ELF-1 (cell line): ENCODE results near the gene LMTK3.
A peak's percentile ranks its signal among the peaks of the same experiment; 100 is the strongest.
"Not testable (repeated sequence)": the region's sequence is repeated elsewhere in the genome, so short reads cannot be mapped to it uniquely, and the experiment has no call there.

Experiments
- DNase-seq: peaks from one replicate; pipeline ENCODE4 v3.0.0-alpha.2; 2016; ENCODE audit warnings: low read depth, low spot score

The LMTK3 gene

DNA sequence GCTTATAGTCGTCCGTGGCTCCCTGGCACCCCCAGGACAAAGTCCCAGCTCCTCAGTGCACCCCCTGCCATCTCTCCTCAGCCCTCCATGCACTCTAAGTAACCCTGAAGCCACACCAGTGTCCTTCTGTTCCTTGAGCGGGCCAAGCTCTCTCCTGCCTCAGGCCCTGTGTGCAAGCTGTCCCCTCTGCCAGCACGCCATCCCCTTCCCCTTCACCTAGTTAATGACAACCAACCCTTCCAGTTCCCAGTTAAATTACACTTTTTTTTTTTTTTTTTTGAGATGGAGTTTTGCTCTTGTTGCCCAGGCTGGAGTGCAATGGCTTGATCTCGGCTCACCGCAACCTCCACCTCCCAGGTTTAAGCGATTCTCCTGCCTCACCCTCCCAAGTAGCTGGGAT lies 23.2 kb downstream of the LMTK3 start:
- DNase-seq, result not testable (repeated sequence)

DNA sequence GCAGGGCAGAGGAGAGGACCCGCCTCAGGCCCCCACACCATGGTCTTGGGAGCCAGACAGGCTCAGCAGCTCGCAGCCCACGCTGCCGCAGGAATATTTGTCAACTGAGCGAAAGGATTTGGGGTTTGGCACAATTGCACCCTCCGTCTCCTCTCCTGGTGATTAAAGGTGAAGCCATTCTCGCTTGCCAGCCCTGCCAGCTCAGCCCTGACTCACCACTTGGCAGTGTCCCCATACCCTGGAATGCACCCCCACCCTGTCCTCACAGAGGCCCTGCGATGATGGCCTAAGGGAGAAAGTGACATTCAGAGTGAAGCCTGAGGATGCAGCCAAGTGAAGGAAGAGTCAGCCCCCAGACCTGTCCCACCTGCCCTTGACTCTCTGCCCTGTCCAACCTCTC lies 23.7 kb downstream of the LMTK3 start:
- DNase-seq, result no peak

DNA sequence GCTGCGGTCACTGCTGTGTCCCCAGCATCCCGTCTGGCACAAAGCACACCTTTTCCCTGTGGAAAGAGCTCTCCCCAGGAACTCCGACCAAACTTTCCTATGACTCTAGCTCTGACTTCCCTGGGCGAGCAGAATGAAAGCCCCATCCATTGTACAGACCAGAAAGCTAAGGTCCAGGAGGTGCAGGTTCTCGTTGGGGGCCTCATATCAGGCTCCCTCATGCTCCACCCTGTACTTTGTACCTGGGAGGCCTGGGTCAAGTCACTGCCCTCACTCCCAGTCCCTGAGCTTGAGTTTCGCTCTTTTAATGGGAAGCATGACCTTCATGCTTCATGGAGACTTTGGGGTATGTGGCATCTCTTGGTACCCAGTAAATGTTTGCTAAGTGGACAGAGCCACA lies 24.1 kb downstream of the LMTK3 start:
- DNase-seq, result no peak

DNA sequence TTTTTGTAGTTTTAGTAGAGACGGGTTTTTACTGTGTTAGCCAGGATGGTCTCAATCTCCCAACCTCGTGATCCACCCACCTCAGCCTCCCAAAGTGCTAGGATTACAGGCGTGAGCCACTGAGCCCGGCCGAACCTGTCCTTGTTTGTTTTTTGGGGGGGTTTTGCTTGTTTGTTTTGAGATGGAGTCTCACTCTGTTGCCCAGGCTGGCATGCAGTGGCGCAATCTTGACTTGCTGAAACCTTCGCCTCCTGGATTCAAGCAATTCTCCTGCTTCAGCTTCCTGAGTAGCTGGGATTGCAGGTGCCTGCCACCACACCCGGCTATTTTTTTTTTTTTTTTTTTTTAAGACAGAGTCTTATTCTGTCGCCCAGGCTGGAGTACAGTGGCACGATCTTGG lies 24.9 kb downstream of the LMTK3 start:
- not testable (repeated sequence) for DNase-seq

DNA sequence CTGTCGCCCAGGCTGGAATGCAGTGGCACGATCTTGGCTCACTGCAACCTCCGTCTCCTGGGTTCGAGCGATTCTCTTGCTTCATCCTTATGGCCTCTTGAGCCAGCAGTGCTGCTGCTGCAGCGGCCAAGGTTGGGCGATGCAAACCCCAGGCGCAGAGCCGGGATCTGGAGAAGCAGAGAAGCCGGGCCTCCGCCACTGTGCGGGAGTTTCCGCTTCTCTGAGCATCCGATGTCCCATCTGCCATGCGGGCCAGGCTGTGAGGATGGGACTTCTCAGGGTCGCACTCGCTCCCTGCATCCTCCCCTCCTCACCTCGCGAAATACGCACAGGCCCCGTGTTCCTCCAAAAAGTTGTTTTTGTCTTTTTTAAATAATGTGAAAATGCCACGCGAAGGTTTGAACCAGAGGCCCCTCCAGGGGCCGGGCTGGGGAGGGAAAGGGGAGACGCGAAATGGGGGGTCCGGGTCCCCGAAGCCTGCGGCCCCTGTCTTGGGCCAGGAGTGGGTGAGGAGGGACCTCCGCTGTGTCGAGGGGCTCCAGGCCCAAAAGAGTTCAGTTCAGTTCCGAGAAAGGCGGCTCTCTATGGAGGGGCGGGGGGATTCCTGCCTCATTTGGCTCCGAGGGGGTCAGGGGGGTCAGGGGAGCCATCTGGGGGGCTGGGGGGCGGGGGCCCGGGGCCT lies 26.6 kb downstream of the LMTK3 start:
- DNase-seq, result no peak

DNA sequence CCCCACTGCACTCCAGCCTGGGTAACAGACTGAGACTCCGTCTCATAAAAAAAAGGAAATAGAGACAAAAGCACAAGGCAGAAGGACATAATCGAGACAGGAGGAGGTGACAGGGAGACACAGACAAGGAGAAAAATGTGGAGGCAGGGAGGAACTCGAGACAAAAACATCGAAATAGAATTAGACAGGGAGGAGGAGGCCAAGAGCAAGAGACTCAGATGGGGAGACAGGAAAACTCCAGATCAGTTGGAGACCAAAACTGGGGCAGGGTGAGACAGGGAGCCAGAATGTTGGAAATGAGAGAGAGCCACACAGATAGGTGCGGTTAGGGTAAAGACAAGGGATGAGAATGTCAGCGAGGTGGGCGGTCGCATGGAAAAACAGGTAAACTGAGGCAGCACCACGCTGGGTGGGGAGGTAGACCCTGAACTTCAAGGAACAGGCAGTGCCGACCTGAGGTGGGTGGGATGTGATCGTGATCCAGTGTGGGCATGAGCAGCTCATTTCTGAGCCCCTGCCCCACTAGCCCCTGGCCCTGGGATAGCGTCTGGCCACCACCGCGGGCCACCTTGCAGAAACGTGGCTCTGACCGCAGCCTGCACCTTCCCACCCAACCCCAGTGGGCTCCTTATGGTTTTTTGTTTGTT lies 27.3 kb downstream of the LMTK3 start:
- DNase-seq, result no peak

DNA sequence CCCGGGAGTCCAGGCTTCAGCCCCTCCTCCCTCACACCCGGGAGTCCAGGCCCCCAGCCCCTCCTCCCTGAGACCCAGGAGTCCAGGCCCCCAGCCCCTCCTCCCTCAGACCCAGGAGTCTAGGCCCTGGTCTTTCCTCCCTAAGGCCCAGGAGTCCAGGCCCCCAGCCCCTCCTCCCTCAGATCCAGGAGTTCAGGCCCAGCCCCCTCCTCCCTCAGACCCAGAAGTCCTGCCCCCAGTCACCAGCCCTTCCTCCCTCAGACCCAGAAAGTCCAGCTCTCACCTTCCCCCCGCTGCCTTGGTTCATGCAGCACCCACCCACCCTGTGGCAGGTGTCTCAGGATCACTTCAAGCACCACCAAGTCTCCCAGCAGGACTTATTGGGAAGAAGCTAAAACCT lies 28.3 kb downstream of the LMTK3 start:
- DNase-seq, result no peak

DNA sequence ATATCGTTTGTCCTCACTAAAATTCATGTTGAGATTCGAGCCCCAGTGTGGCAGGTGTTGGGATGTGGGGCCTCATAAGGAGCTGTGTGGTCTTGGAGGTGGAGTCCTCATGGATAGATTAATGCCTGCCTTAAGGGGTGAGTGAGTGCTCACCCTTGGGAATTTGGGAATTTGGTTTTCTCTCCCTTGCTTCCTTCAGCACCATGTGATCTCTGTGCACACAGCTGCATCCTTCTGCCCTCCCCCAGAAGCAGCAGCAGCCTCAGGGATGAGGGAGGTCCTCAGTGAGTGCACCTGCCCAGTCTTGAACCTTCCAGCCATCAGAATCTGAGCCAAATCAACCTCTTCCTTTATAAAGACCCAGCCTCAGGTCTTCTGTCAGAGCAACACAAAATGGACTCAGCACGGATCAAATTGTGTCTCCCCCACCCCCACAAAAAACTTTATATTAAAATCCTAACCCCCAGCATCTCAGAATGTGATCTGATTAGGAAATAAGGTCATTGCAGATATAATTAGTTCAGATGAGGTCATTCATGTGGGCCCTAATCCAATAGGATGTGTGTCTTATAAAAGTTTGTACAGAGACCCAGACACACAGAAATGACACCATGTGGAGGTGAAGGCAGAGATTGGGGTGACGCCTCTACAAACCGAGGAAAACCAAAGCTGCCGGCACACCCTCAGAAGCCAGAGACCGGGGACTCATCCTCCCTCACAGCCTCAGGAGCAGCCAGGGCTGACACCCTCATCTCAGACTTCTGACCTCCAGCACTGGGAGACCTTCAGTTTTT lies 29.6 kb downstream of the LMTK3 start:
- no peak for DNase-seq

DNA sequence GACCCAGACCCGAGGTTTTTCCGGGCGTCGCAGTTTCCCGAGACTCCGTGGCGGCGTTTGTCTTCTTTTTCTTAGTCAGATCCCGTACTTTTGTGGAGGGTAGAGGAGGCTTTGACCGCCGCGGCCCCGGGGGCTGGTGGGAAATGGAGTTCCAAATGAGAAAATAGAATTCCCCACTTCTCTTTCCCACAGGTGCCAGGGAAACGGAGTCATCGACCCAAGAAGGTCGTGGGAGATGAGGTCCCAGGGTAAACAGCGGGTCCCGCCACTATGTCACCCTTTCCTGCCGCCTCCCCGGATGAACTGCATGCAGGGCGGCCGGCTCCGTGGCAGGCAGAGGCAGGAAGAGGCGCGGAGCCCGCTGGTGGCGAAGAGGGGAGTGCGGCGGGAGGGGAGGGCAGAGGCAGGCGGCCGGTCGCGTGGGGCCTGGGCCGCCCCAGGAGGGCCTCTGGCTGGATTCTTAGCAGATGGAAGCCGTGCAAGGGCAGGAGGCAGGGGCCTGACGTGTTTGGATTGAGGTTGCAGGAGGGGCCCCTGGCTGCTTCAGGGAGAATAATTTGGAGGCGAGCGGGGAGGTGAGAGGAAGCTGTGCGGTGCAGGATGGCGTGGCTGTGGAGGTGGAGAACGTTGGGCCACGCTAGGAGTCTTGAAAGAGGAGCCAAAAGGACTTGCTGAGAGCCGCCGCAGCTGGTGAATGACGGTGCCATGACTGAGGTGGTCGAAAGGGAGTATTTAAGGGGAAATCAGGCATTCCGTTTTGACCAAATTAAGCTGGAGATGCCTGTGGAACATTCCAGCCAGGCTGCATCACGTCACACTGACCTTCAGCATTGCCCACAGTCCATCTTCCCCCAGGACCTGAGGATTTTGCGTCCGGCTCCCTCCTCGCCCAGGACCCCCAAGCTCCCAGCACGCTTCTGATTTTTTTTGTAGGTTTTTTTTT lies 30.8 kb downstream of the LMTK3 start:
- peak; percentile 40 for DNase-seq

DNA sequence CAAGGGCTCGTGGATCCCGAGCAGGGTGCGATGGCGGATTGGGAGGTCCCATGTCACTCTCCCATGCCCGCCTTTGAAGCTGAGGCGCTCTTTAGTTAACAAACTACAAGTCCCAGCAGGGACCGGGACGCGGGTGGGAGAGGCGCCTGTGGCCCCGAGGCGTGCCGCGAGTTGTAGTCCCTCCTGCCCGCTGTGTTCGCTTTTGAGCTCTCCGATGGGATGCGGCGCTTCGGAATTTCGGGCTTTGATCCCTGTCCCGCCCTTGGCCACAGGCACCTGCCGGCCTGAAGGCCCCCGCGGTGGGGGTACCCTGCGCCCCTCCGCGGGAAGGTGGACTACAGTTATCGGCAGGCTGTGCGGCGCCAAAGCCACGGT lies 31.5 kb downstream of the LMTK3 start:
- peak; percentile 85 for DNase-seq

DNA sequence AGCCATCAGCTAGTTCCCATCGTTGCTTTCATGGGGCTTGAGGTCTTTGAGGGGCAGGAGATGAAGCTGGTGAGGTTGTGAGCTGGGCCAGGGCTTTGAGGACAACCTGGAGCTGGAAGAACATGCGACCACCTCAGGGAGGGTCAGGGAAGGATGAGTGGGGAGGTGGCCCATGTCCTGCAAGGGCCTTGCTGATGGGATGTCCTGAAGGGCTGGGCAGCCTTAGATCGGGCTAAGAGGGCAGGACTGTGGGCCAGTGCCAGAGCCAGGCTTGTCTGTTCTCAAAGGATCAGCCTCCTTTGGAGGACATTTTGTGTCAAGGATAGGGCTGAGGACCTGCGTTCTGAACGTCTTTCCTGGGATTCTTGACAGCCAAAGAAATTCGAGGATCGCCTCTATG lies 31.9 kb downstream of the LMTK3 start:
- DNase-seq, result no peak

DNA sequence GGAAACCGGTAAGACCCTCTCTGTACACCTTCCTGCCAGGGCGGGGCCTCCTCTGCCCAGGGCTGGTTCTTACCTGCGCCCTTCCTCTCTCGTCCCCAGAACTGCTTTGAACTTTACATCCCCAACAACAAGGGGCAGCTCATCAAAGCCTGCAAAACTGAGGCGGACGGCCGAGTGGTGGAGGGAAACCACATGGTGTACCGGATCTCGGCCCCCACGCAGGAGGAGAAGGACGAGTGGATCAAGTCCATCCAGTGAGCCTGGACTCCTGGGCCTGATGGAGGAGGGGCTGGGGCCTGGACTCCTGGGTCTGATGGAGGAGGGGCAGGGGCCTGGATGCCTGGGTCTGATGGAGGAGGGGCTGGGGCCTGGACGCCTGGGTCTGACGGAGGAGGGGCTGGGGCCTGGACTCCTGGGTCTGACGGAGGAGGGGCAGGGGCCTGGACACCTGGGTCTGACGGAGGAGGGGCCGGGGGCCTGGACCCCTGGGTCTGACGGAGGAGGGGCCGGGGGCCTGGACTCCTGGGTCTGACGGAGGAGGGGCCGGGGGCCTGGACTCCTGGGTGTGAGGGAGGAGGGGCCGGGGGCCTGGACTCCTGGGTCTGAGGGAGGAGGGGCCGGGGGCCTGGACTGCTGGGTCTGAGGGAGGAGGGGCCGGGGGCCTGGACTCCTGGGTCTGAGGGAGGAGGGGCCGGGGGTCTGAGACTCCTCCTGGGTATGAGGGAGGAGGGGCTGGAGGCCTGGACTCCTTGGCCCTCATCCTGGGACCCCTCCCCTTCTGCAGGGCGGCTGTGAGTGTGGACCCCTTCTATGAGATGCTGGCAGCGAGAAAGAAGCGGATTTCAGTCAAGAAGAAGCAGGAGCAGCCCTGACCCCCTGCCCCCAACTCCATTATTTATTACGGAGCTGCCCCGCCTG lies 33.0 kb downstream of the LMTK3 start:
- DNase-seq, result no peak

DNA sequence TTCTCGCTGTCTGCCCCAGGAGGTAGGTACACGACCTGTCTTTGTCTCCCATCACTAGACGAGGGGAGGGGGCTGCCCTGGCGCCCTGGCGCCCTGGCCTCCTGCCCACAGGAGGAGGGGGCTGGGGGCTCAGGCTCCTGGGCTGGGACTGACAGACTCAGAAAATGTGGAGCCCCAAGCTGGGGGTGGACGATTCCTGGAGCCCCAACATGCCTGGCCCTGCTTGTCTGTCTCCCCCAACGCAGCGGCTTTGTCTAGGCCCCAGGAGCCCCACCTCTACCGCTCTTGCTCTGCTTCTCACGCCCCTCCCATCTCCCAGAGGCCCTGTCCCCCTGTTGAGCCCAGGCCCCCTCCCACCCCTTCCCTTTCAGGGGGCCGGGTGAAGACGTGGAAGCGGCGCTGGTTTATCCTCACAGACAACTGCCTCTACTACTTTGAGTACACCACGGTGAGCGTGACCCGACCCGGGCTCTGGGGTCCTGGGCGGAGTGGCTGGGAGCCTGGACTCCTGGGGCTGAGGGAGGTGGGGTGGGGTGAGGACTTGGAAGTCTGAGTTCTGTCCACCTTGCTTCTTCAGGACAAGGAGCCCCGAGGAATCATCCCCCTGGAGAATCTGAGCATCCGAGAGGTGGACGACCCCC lies 33.8 kb downstream of the LMTK3 start:
- no peak for DNase-seq

DNA sequence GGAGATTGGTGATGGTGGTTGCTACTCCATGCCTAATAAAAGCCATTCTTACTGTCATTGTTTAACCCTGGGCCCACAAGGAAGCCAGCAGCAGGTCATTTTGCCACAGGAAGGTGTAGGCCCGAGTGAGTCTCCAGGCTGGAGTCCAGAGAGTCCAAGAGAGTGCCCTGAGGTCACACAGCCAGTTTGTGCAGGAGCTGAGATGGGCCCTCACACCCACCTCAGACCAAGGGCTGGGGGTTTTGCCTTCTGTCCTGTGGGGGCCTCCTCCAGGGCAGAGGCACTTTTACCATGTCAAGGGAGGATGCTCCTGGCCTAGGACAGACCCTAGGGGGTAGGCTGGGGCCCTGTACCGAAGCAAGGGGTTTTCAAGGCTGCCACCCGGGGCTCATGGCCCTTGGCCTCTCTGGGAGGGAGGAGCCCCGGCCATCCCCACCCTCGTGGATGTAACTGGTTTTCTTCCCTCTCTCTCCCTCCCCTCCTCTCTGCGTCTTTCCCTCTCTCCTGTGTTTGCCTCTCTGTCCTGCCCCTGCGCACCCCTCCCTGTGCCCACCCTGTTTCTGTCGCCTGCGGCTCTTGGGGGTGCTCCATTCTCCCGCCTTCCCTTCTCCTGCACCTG lies 34.5 kb downstream of the LMTK3 start:
- DNase-seq, result no peak

DNA sequence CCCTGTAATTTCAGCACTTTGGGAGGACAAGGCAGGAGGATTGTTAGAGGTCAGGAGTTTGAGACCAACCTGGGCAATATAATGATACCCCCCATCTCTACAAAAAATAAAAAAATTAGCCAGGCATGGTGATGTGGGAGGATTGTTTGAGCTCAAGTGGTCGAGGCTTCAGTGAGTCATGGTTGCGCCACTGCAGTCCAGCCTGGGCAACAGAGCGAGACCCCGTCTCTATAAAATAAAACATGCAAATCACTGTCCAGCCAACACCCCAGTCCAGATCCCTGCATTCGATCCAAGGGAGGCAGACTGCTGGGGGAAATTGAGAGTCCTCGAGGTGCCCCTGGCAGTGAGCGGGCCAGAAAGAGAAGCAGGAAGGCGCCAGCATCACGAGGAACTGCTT lies 35.5 kb downstream of the LMTK3 start:
- no peak for DNase-seq

DNA sequence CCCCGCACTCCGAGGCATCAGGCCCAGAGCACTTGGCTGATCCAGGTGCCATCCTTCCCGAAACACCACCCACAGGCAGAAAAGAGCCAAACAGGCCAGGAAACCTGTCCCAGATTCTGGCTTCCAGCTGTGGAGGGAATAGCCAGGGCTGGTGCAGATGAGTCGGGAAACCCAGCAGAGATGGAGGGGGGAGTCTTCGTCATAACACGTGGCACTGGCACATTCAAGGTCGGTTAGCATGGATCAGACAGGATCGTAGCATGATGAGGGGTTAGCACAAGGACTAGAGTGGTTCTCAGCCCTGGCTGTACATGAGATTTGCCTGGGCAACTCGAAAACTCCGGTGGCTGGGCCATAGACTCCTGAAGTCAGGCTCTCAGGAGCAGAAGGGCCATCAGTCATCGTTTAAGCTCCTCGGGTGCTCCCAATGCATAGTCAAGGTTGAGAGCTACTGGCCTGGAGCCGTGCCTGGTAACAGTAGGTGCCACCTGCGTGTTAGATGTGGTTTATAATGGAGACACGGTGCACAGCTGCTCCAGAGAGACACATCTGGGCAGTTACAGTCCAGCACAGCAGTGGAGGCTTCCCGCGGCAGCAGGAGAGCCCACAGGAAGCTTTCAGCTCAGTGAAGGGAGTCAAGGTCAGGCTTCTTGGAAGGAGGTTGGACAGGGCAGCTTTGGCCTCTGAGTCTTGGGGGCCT lies 36.1 kb downstream of the LMTK3 start:
- no peak for DNase-seq

DNA sequence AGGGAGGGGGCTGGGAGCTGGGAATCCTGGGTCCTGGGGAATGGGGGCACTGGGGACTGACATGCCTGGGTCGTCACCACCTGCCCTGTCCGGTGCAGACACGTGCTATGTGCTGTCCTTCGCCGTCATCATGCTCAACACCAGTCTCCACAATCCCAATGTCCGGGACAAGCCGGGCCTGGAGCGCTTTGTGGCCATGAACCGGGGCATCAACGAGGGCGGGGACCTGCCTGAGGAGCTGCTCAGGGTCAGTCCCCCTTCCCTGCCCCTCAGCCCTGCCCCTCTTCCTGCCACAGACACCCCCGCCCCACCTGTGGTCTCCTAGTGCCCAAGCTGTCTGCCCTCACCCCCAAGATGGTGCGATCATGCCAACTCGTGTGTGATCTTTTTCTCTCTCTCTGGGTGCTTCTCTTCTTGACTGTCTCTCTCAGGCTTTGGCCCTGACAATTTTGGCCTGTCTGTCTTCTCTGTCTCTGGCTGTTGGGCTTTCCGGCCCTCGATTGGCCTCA lies 37.5 kb downstream of the LMTK3 start:
- no peak for DNase-seq

DNA sequence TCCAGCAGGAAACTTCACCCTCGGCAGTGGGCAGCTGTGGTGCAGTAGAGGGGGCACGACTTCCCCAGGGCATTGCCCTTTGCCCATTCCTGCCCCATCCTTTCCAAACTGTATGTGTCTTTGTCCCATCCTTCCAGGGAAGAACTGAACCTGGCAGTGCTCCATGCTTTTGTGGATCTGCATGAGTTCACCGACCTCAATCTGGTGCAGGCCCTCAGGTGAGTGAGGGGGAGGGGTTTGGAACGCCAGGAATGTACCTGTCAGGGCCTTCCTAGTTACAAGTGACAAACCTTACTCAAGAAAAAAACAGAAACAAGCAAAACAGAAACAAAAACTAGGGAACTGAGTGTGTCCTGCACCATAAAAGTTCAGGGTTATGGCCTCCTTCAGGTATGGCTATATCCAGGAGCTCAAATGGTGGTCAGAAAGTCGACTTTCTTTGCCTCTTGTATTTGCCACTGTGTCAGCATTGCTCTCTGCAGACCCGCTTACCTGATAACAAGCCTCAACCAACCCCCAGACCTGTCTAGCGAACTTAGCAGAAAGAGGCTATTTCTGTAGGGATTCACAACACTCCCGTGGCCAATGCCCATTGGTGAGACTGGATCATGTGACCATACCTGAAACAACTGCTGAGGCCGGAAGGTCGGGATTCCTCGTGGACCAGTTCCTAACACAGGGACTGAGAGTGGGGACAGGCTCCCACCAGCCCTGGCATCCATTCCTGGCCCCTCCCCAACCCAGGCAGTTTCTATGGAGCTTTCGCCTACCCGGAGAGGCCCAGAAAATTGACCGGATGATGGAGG lies 38.3 kb downstream of the LMTK3 start:
- no peak for DNase-seq
